Measurements from ENCODE around the gene IFITM1. TPM values are rescaled to one million over a fixed set of nuclear protein-coding genes. Genes with fewer than 3 reads are reported as not detected.
"Not testable (repeated sequence)": the region's sequence is repeated elsewhere in the genome, so short reads cannot be mapped to it uniquely, and the experiment has no call there.

Gene IFITM1
- total and polyA plus RNA-seq, 7 experiments from 2014 or later: 97.4 to 2,355 (median 365) TPM

DNA sequence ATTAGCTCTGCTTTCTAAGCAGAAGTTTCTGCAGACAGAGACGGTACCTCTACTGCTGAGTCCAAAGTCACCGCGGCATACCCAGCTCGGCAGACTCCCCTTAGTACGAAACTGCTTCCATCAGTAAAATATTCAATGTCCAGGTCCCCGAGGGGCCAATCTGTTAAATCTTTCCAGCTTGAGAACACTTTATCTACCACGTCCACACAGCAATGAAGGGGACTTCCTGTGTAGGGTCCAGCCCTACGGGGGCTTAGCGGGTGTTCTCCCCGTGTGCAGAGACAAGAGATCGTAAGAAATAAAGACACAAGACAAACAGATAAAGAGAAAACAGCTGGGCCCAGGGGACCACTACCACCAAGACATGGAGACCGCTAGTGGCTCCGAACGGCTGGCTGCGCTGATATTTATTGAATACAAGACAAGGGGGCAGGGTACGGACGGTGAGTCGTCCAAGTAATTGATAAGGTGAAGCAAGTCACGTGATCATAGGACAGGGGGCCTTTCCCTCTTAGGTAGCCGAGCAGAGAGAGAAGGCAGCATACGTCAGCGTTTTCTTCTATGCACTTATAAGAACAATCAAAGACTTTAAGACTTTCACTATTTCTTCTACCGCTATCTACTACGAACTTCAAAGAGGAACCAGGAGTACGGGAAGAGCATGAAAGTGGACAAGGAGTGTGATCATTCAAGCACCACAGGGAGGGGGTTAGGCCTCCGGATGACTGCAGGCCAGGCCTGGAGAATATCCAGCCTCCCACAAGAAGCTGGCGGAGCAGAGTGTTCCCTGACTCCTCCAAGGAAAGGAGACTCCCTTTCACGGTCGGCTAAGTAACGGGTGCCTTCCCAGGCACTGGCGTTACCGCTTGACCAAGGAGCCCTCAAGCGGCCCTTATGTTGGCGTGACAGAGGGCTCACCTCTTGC lies 11.0 kb downstream of the IFITM1 start:
- peaks cover 40 to 70% (median 60%) of the 10 kb centered on the region in 7 donors for H3K4me1 Mint-ChIP-seq

GRCh38 chr11:325796-326591 lies 12.2 kb downstream of the IFITM1 start:
- peaks cover 43 to 71% (median 63%) of the 10 kb centered on the region in 7 donors for H3K4me1 Mint-ChIP-seq
- H3K27ac Mint-ChIP-seq: peak overlapping the region; percentile 84 to 97 (median 94)
- intact Hi-C loops (cut with micrococcal nuclease): loop anchor here in 1 of 2 donors (2.0 kb wide), 1 partner anchor 29 kb away; no protein-coding TSS in a partner anchor
- ATAC-seq: no peak
- DNase-seq: no peak
- H3K27me3 ChIP-seq (ENCODE audit: control insufficient read depth in 2 of 2, insufficient read depth in 2 of 2, low read length in 2 of 2): no peaks in the 10 kb centered on the region
- peaks cover 0 to 5% (median 0%) of the 10 kb centered on the region in 5 donors for H3K36me3 Mint-ChIP-seq
- no peaks in the 10 kb centered on the region for H3K9me3 Mint-ChIP-seq
- H3K4me3 Mint-ChIP-seq: peak overlapping the region; percentile 59 to 85 (median 78)
- H3K9me3 ChIP-seq (ENCODE audit: control insufficient read depth in 2 of 3, low read length in 3 of 3): no peaks in the 10 kb centered on the region
- ChIA-PET CTCF (no interaction called here), POLR2A (interaction anchor here (0.7 to 5.2 kb wide), 9 partner anchors 9 to 124 kb away, joined by 3 to 41 read pairs (median 6); partner anchors contain the start of gene PTDSS2)
- peak overlapping the region; percentile 50 for H3K4me3 ChIP-seq (ENCODE audit: low read length)
- no peaks in the 10 kb centered on the region for H3K36me3 ChIP-seq (ENCODE audit: control insufficient read depth in 2 of 3, insufficient read depth in 3 of 3, low read length in 3 of 3)
- H3K27me3 Mint-ChIP-seq: no peaks in the 10 kb centered on the region
- H3K27ac ChIP-seq (ENCODE audit: low read depth, low read length): peak overlapping the region; percentile 88
- peaks cover 30 to 57% of the 10 kb centered on the region in 2 donors for H3K4me1 ChIP-seq (ENCODE audit: control insufficient read depth in 2 of 2, insufficient read depth in 2 of 2, low read length in 2 of 2)

More for the DNA sequence above, 11.0 kb downstream of the IFITM1 start:
- H3K4me3 ChIP-seq (ENCODE audit: low read length); H3K9me3 ChIP-seq (ENCODE audit: control insufficient read depth in 2 of 3, low read length in 3 of 3); H3K36me3 ChIP-seq (ENCODE audit: control insufficient read depth in 2 of 3, insufficient read depth in 3 of 3, low read length in 3 of 3); H3K27ac ChIP-seq (ENCODE audit: low read depth, low read length); H3K9me3 Mint-ChIP-seq; intact Hi-C loops (cut with micrococcal nuclease); ATAC-seq; H3K36me3 Mint-ChIP-seq; H3K27me3 ChIP-seq (ENCODE audit: control insufficient read depth in 2 of 2, insufficient read depth in 2 of 2, low read length in 2 of 2); H3K27me3 Mint-ChIP-seq; DNase-seq: not testable (repeated sequence)
- CTCF ChIA-PET: interaction anchor here (0.7 to 1.3 kb wide), 5 partner anchors 12 to 74 kb away, joined by 3 read pairs; no protein-coding TSS in a partner anchor
- peaks cover 20 to 46% of the 10 kb centered on the region in 2 donors for H3K4me1 ChIP-seq (ENCODE audit: control insufficient read depth in 2 of 2, insufficient read depth in 2 of 2, low read length in 2 of 2)
- peak overlapping the region; percentile 9 to 62 (median 49) for H3K4me3 Mint-ChIP-seq
- POLR2A ChIA-PET: interaction anchor here (0.7 to 4.6 kb wide), 10 partner anchors 8 to 125 kb away, joined by 3 to 41 read pairs (median 4); partner anchors contain the start of gene PTDSS2
- peak overlapping the region; percentile 65 to 96 (median 80) for H3K27ac Mint-ChIP-seq

DNA sequence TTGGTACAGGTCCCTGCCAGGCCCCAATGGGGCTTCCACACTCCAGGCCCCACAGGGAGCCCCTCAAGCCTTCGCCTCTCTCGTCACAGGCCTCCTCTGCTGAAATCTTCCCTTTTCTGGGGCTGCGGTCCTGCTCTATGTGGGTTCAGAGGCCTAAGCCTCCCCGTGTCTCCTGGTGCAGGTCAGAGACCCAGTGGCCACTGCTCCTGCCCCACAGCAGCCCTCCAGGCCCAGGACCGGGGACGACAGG lies 12.7 kb downstream of the IFITM1 start:
- peak overlapping the region; percentile 84 to 97 (median 94) for H3K27ac Mint-ChIP-seq
- no peak for DNase-seq
- no peaks in the 10 kb centered on the region for H3K27me3 Mint-ChIP-seq
- peaks cover 48 to 75% (median 69%) of the 10 kb centered on the region in 7 donors for H3K4me1 Mint-ChIP-seq
- Histone ChIP-seq H3K36me3 (ENCODE audit: control insufficient read depth in 2 of 3, insufficient read depth in 3 of 3, low read length in 3 of 3) (no peaks in the 10 kb centered on the region), H3K4me1 (ENCODE audit: control insufficient read depth in 2 of 2, insufficient read depth in 2 of 2, low read length in 2 of 2) (peaks cover 35 to 62% of the 10 kb centered on the region in 2 donors), H3K27ac (ENCODE audit: low read depth, low read length) (peak overlapping the region; percentile 88), H3K27me3 (ENCODE audit: control insufficient read depth in 2 of 2, insufficient read depth in 2 of 2, low read length in 2 of 2) (no peaks in the 10 kb centered on the region), H3K9me3 (ENCODE audit: control insufficient read depth in 2 of 3, low read length in 3 of 3) (no peaks in the 10 kb centered on the region), H3K4me3 (ENCODE audit: low read length) (peak overlapping the region; percentile 50)
- POLR2A ChIA-PET: interaction anchor here (1.2 to 5.2 kb wide), 8 partner anchors 10 to 29 kb away, joined by 4 to 41 read pairs (median 6); no protein-coding TSS in a partner anchor
- H3K9me3 Mint-ChIP-seq: no peaks in the 10 kb centered on the region
- CTCF ChIA-PET: no interaction called here
- H3K36me3 Mint-ChIP-seq: peaks cover 0 to 7% (median 0%) of the 10 kb centered on the region in 5 donors
- intact Hi-C loops (cut with micrococcal nuclease): loop anchor here in 1 of 2 donors (2.0 kb wide), 1 partner anchor 28 kb away; no protein-coding TSS in a partner anchor
- ATAC-seq: peak; percentile 12
- peak overlapping the region; percentile 59 to 85 (median 78) for H3K4me3 Mint-ChIP-seq

GRCh38 chr11:326842-327580 lies 13.2 kb downstream of the IFITM1 start:
- Mint-ChIP-seq H3K27ac (peak overlapping the region; percentile 84 to 97 (median 94)), H3K9me3 (no peaks in the 10 kb centered on the region), H3K4me1 (peaks cover 48 to 80% (median 72%) of the 10 kb centered on the region in 7 donors), H3K27me3 (no peaks in the 10 kb centered on the region), H3K36me3 (peaks cover 0 to 7% (median 0%) of the 10 kb centered on the region in 5 donors), H3K4me3 (peak overlapping the region; percentile 66 to 85 (median 78))
- ChIA-PET POLR2A (interaction anchor here (0.7 to 5.2 kb wide), 11 partner anchors 9 to 122 kb away, joined by 3 to 41 read pairs (median 5); partner anchors contain the start of gene RIC8A), CTCF (interaction anchor here (0.6 to 1.2 kb wide), 3 partner anchors 34 to 121 kb away, joined by 3 read pairs; partner anchors contain the start of gene SIGIRR)
- Histone ChIP-seq H3K27ac (ENCODE audit: low read depth, low read length) (peak overlapping the region; percentile 88), H3K27me3 (ENCODE audit: control insufficient read depth in 2 of 2, insufficient read depth in 2 of 2, low read length in 2 of 2) (no peaks in the 10 kb centered on the region), H3K4me3 (ENCODE audit: low read length) (peak overlapping the region; percentile 50), H3K4me1 (ENCODE audit: control insufficient read depth in 2 of 2, insufficient read depth in 2 of 2, low read length in 2 of 2) (peaks cover 40 to 67% of the 10 kb centered on the region in 2 donors), H3K36me3 (ENCODE audit: control insufficient read depth in 2 of 3, insufficient read depth in 3 of 3, low read length in 3 of 3) (no peaks in the 10 kb centered on the region), H3K9me3 (ENCODE audit: control insufficient read depth in 2 of 3, low read length in 3 of 3) (no peaks in the 10 kb centered on the region)
- DNase-seq: peak in 8 of 9 donors; percentile 54 to 79 (median 64)
- intact Hi-C loops (cut with micrococcal nuclease): loop anchor here in 1 of 2 donors (2.0 kb wide), 1 partner anchor 28 kb away; no protein-coding TSS in a partner anchor
- peak; percentile 81 for ATAC-seq

DNA sequence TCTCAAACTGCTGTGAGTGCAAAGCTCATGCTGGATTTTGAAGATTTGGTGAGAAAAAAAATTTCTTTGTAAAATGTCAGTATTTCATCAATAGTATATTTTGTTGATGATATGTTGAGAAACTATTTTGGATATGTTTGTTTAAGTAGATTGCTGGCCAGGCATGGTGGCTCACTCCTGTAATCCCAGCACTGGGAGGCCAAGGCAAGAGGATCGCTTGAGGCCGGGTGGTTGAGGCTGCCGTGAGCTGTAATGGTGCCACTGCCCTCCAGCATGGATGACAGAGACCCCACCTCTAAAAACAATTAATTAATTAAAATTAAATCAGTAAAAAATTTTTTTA lies 13.7 kb downstream of the IFITM1 start:
- Histone ChIP-seq H3K4me3 (ENCODE audit: low read length) (no peak overlapping the region), H3K36me3 (ENCODE audit: control insufficient read depth in 2 of 3, insufficient read depth in 3 of 3, low read length in 3 of 3) (no peaks in the 10 kb centered on the region), H3K27me3 (ENCODE audit: control insufficient read depth in 2 of 2, insufficient read depth in 2 of 2, low read length in 2 of 2) (no peaks in the 10 kb centered on the region), H3K4me1 (ENCODE audit: control insufficient read depth in 2 of 2, insufficient read depth in 2 of 2, low read length in 2 of 2) (peaks cover 40 to 67% of the 10 kb centered on the region in 2 donors), H3K9me3 (ENCODE audit: control insufficient read depth in 2 of 3, low read length in 3 of 3) (no peaks in the 10 kb centered on the region), H3K27ac (ENCODE audit: low read depth, low read length) (peak overlapping the region; percentile 88)
- intact Hi-C loops (cut with micrococcal nuclease): loop anchor here in 1 of 2 donors (2.0 kb wide), 1 partner anchor 27 kb away; no protein-coding TSS in a partner anchor
- ChIA-PET POLR2A (interaction anchor here (0.5 to 5.2 kb wide), 12 partner anchors 8 to 121 kb away, joined by 3 to 41 read pairs (median 4); partner anchors contain the start of gene RIC8A), CTCF (interaction anchor here (0.6 to 1.2 kb wide), 3 partner anchors 34 to 121 kb away, joined by 3 read pairs; partner anchors contain the start of gene SIGIRR)
- Mint-ChIP-seq H3K27me3 (no peaks in the 10 kb centered on the region), H3K36me3 (peaks cover 0 to 7% (median 0%) of the 10 kb centered on the region in 5 donors), H3K27ac (peak overlapping the region; percentile 84 to 97 (median 94)), H3K4me3 (peak overlapping the region; percentile 66 to 85 (median 78)), H3K4me1 (peaks cover 50 to 85% (median 73%) of the 10 kb centered on the region in 7 donors), H3K9me3 (no peaks in the 10 kb centered on the region)
- DNase-seq (no peak), ATAC-seq (no peak)
